Activated B cell treated with CpG ODN at 0.5 μM for 24 hours (primary cell): ENCODE results near the gene ARHGEF5. TPM values are rescaled to one million over a fixed set of nuclear protein-coding genes. Genes with fewer than 3 reads are reported as not detected.
"Not testable (repeated sequence)": the region's sequence is repeated elsewhere in the genome, so short reads cannot be mapped to it uniquely, and the experiment has no call there.

ENCODE experiments used
- ATAC-seq: fragments of 200-7000 bp; cut with Tn5 transposase; one replicate; pipeline ENCODE4 v1.10.0; 2021; ENCODE audit warnings: low read depth, mild to moderate bottlenecking, moderate library complexity
- CTCF ChIA-PET: fragments of 350-600 bp; sonication (Branson Sonifier 250); formaldehyde crosslinking; loops from one replicate; lab custom pipeline; 2021; ENCODE audit warnings: antibody characterized with exemption; lab: Charles Lee
- POLR2A ChIA-PET: fragments of 350-600 bp; sonication (Branson Sonifier 250); formaldehyde crosslinking; loops from one replicate; lab custom pipeline; 2021; ENCODE audit warnings: antibody characterized with exemption; lab: Charles Lee
- DNase-seq: peaks from one replicate; pipeline ENCODE4 v3.0.0; 2022
- H3K27ac Mint-ChIP-seq: one replicate; pipeline ENCODE4 v1.8.0; 2020; ENCODE audit warnings: mixed read lengths
- H3K27me3 Mint-ChIP-seq: one replicate; pipeline ENCODE4 v1.8.0; 2021; ENCODE audit warnings: mixed read lengths
- H3K36me3 Mint-ChIP-seq: one replicate; pipeline ENCODE4 v1.8.0; 2021; ENCODE audit warnings: low read depth, mixed read lengths
- H3K4me1 Mint-ChIP-seq: one replicate; pipeline ENCODE4 v1.8.0; 2021; ENCODE audit warnings: mixed read lengths
- H3K4me3 Mint-ChIP-seq: one replicate; pipeline ENCODE4 v1.8.0; 2020; ENCODE audit warnings: mild to moderate bottlenecking, mixed read lengths
- H3K9me3 Mint-ChIP-seq: one replicate; pipeline ENCODE4 v1.8.0; 2020; ENCODE audit warnings: mixed read lengths
- intact Hi-C: fragments of 100-400 bp; cut with micrococcal nuclease; formaldehyde crosslinking; loops from one replicate; pipeline ENCODE4 v1.15.1; 2024
- total RNA-seq: library from RNA; stranded (reverse); gene quantifications from 2 replicates; pipeline ENCODE4 v1.2.3, GENCODE V29; 2022

The ARHGEF5 gene
- total RNA-seq = 6.4 and 7.4 TPM in 2 replicates

GRCh38 chr7:144355176-144355822, at the start of gene ARHGEF5:
TSS of gene ARHGEF5 (plus strand) at chr7:144355402. CDS start at chr7:144362670, 7,268 bp downstream.
- H3K27ac Mint-ChIP-seq, DNase-seq, intact Hi-C loops, POLR2A ChIA-PET, CTCF ChIA-PET, H3K27me3 Mint-ChIP-seq, H3K36me3 Mint-ChIP-seq, H3K9me3 Mint-ChIP-seq: not testable (repeated sequence)
- peak within 1 kb of the TSS; percentile 75 for H3K4me3 Mint-ChIP-seq
- ATAC-seq = peak; percentile 70
- H3K4me1 Mint-ChIP-seq = peaks cover 10% of the 10 kb centered on the region

DNA sequence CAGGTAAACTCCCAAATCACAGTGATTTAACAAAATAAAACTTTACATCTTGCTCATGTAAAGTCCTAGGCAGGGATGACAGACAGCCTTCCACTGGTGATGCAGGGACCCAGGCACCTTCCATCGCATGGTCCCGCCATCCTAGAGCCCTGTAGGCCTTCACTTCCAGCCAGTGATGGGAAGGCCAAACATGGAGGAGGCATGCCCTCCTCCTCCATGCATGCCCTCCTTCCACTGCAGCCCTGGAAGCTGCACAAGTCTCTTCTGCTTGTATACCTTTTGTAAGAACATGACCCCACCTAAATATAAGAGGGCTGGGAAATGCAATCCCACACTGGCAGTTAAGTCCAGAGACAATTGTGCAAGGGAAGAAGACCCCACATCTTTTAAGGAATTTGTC, 45.5 kb upstream of the ARHGEF5 start:
- POLR2A ChIA-PET, DNase-seq, intact Hi-C loops, H3K4me1 Mint-ChIP-seq, H3K27ac Mint-ChIP-seq, H3K36me3 Mint-ChIP-seq, ATAC-seq, H3K4me3 Mint-ChIP-seq, H3K27me3 Mint-ChIP-seq, CTCF ChIA-PET, H3K9me3 Mint-ChIP-seq: not testable (repeated sequence)

- intact Hi-C loops, CTCF ChIA-PET, H3K4me1 Mint-ChIP-seq, ATAC-seq, DNase-seq, POLR2A ChIA-PET, H3K9me3 Mint-ChIP-seq, H3K27ac Mint-ChIP-seq, H3K27me3 Mint-ChIP-seq, H3K4me3 Mint-ChIP-seq, H3K36me3 Mint-ChIP-seq: not testable (repeated sequence)
Measured at GRCh38 chr7:144311218-144311617, 44.0 kb upstream of the ARHGEF5 start.

DNA sequence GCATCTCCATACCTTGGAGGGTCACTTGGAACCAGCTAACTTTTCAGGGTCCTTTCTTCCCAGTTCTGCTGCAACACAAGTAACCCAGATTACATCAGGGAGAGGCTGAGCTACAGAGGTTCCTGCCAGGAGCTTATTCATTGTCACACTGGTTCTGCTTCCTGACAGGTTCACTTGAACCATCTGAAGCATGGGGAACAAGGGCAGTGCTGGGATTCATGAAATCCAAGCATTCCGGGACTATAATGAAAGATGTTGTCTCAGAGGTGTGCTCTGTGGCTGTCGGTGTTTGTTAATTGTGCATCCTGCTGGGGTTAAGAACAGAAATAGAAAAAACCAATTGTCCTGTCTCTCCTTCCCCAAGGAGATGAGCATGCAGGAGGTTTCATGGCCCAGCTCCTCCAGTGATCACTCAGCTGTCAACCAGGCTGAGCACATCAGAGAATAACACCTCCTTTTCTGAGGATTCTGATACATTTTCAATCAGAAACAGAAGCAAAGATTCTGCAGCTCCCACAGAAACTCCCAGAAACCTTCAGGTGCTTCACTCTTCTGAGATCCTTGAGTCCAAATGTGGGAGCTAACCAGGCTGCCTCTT, 43.2 kb upstream of the ARHGEF5 start, which contains the start of gene OR2A1:
Gene OR2A1, plus strand, starts transcription at position 548 of the 598 bp plus-strand sequence. CDS start 5,706 bp downstream, outside the sequence.
- DNase-seq, H3K4me3 Mint-ChIP-seq, intact Hi-C loops, H3K27ac Mint-ChIP-seq, H3K36me3 Mint-ChIP-seq, ATAC-seq, H3K27me3 Mint-ChIP-seq, CTCF ChIA-PET, H3K9me3 Mint-ChIP-seq, POLR2A ChIA-PET, H3K4me1 Mint-ChIP-seq: not testable (repeated sequence)

DNA sequence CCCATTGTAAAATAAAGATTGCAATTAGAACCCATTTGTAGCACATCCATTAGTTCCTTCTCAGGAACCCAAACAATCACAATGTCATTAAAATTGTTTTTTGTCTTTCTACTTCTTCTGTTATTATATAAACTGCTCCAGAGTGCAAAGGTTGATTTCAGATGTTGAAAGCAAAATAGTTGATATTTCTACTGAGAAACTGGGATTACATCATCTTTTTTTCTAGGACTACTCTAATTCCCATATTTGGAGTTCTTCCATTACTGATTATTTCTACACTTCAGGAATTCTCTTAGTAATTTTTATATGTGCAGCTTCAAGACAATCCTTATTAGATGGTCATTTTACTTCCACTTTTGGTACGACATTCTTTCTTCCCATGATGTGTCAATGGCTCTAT, 37.7 kb upstream of the ARHGEF5 start:
- H3K36me3 Mint-ChIP-seq, ATAC-seq, H3K27me3 Mint-ChIP-seq, H3K27ac Mint-ChIP-seq, POLR2A ChIA-PET, H3K4me3 Mint-ChIP-seq, H3K4me1 Mint-ChIP-seq, DNase-seq, H3K9me3 Mint-ChIP-seq, intact Hi-C loops, CTCF ChIA-PET: not testable (repeated sequence)

DNA sequence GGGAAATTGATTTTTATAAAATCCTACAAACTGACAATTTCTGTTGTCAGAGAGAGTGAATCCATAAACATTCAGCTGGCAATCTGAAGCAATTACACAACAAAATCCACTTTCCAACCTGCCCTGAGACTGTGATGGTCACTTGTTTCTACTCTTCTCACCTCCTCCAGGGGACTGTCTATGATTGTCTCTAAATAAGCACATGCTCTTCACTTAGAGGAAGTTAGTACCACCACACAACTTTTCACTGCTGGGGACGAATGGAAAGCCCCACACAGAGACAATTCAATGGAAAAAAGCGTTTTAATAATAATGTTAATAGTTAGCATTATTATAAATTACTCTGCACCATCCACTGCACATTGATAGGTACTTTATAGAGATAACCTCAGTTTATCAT, 35.7 kb upstream of the ARHGEF5 start:
- H3K36me3 Mint-ChIP-seq, H3K4me1 Mint-ChIP-seq, H3K9me3 Mint-ChIP-seq, CTCF ChIA-PET, H3K4me3 Mint-ChIP-seq, DNase-seq, H3K27me3 Mint-ChIP-seq, H3K27ac Mint-ChIP-seq, intact Hi-C loops, ATAC-seq, POLR2A ChIA-PET: not testable (repeated sequence)

GRCh38 chr7:144321677-144322206, 33.5 kb upstream of the ARHGEF5 start:
- CTCF ChIA-PET, H3K27ac Mint-ChIP-seq, H3K36me3 Mint-ChIP-seq, H3K4me1 Mint-ChIP-seq, H3K9me3 Mint-ChIP-seq, H3K4me3 Mint-ChIP-seq, POLR2A ChIA-PET, intact Hi-C loops, ATAC-seq, H3K27me3 Mint-ChIP-seq, DNase-seq: not testable (repeated sequence)

DNA sequence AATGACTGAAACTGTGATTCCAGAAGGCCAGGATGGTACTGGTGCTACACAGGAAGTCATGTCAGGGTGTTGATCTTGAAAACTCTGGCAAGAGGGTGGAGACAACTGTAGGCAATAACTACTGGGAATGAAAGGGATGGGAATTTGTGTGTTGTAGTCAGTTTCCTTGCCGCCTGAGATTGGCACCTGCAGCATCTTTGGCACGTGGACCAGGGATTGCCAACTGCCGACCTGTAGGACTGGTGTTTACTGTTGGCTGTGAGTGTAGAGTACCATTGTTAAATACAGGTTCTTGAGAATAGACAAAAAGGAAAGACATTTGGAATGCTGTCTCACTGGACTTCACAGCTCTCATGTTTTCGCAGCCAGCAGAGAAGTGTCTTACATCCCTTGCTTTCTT, 31.8 kb upstream of the ARHGEF5 start:
- CTCF ChIA-PET = not testable (repeated sequence)

GRCh38 chr7:144325868-144326267, 29.3 kb upstream of the ARHGEF5 start:
- H3K9me3 Mint-ChIP-seq, H3K4me1 Mint-ChIP-seq, intact Hi-C loops, H3K4me3 Mint-ChIP-seq, H3K27ac Mint-ChIP-seq, POLR2A ChIA-PET, CTCF ChIA-PET, H3K27me3 Mint-ChIP-seq, DNase-seq, H3K36me3 Mint-ChIP-seq, ATAC-seq: not testable (repeated sequence)

More for the DNA sequence above, 31.8 kb upstream of the ARHGEF5 start:
- intact Hi-C loops, H3K9me3 Mint-ChIP-seq, H3K4me3 Mint-ChIP-seq, H3K36me3 Mint-ChIP-seq, POLR2A ChIA-PET, H3K27ac Mint-ChIP-seq, H3K27me3 Mint-ChIP-seq, ATAC-seq, DNase-seq, H3K4me1 Mint-ChIP-seq: not testable (repeated sequence)

GRCh38 chr7:144330044-144330443, 25.2 kb upstream of the ARHGEF5 start:
- H3K27ac Mint-ChIP-seq, POLR2A ChIA-PET, DNase-seq, H3K27me3 Mint-ChIP-seq, H3K4me3 Mint-ChIP-seq, H3K4me1 Mint-ChIP-seq, intact Hi-C loops, H3K36me3 Mint-ChIP-seq, CTCF ChIA-PET, ATAC-seq, H3K9me3 Mint-ChIP-seq: not testable (repeated sequence)

DNA sequence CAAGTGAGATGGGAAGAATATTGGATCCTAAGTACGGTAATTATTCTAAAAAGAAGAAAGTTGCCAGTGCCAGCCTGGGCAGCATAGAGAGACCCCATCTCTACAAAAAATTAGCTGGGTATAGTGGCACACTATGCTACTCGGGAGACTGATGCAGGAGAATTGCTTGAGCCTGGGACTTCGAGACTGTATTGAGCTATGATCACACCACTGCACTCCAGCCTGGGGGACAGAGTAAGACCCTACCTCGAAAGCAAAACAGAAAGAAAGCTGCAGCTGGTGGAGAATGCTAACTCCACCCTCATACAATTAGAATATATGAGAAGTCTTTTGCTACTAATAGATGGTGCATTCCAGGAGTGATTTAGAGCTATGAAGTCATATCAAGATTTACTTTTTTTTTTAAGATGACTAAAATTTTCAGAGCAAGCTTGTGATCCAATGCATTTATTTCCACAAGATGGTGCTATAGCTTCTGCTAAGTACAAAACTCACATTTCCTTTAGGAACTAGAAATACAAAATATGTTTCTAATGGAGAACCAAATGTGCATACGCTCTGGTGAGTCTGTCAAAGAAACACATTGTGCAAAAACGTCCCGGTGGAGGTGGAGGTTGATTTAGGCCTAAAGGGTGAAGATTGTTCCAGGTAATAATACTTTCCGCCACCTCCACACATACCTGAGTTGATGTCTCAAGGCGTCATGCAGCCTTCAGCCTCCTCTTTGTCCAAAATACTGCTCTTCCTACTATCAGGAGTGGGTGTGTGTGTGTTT, 23.8 kb upstream of the ARHGEF5 start:
- CTCF ChIA-PET = interaction anchor here (0.6 kb wide), 1 partner anchor 913 kb away, joined by 3 read pairs; no protein-coding TSS in a partner anchor
- POLR2A ChIA-PET, H3K36me3 Mint-ChIP-seq, H3K4me1 Mint-ChIP-seq, intact Hi-C loops, DNase-seq, H3K27me3 Mint-ChIP-seq, H3K9me3 Mint-ChIP-seq, H3K4me3 Mint-ChIP-seq, H3K27ac Mint-ChIP-seq: not testable (repeated sequence)
- ATAC-seq = peak; percentile 34

DNA sequence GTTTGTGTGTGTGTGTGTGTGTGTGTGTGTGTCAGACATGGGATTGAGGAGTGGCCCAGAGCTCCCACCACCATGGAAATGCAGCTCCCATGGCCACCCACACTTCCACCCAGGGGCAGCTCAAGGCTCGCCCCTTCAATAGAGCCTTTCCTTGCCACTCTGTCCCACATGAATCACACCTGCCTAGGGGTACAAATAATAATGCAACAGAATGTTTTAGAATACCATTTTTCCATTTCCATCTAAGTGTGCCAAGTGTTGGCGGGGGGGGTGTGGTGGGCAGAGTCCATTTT, 23.3 kb upstream of the ARHGEF5 start:
- H3K36me3 Mint-ChIP-seq, ATAC-seq, DNase-seq, H3K4me3 Mint-ChIP-seq, intact Hi-C loops, H3K4me1 Mint-ChIP-seq, H3K9me3 Mint-ChIP-seq, H3K27ac Mint-ChIP-seq, POLR2A ChIA-PET, H3K27me3 Mint-ChIP-seq: not testable (repeated sequence)
- CTCF ChIA-PET = interaction anchor here (0.6 kb wide), 1 partner anchor 913 kb away, joined by 3 read pairs; no protein-coding TSS in a partner anchor
